NCI-H2227 (cell line): ENCODE results near the gene NID1.
"Not testable (repeated sequence)": the region's sequence is repeated elsewhere in the genome, so short reads cannot be mapped to it uniquely, and the experiment has no call there.

Source experiments
- DNase-seq: peaks from one replicate; lab custom pipeline; 2025; ENCODE audit not compliant: unreplicated experiment; lab: John Stamatoyannopoulos, UW

Gene NID1

GRCh38 chr1:236095705-236096520, 31.0 kb upstream of the NID1 start:
- DNase-seq, result no peak

- DNase-seq, result no peak
Measured at GRCh38 chr1:236092899-236093298, 28.0 kb upstream of the NID1 start.

- no peak for DNase-seq
Measured at GRCh38 chr1:236091933-236092318, 27.0 kb upstream of the NID1 start.

GRCh38 chr1:236090741-236091147, 25.9 kb upstream of the NID1 start:
- no peak for DNase-seq

GRCh38 chr1:236089046-236089773, 24.3 kb upstream of the NID1 start:
- no peak for DNase-seq

- no peak for DNase-seq
Measured at GRCh38 chr1:236086537-236086936, 21.6 kb upstream of the NID1 start.

GRCh38 chr1:236085545-236086159, 20.8 kb upstream of the NID1 start:
- DNase-seq, result no peak

GRCh38 chr1:236084386-236084730, 19.5 kb upstream of the NID1 start:
- DNase-seq, result no peak

- DNase-seq, result no peak
Measured at GRCh38 chr1:236083650-236084385, 18.9 kb upstream of the NID1 start.

DNA sequence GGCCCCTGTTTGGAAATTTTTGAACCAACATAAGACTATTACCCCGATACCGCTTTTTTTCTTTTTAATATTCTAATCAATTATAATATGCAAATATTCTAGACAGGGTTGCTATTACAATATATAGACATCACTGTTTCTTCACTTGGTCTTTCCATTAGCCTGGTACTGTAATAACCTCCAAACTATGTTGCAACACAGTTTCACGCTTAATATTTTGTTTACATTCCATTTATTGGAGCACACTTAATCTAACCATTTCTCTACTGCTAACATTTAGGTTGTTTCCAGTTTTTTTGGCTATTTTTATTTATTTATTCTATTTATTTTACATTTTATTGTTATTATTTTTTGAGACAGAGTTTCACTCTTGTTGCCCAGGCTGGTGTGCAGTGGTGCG, 17.6 kb upstream of the NID1 start:
- no peak for DNase-seq

- DNase-seq, result no peak
Measured at GRCh38 chr1:236081546-236082227, 16.8 kb upstream of the NID1 start.

GRCh38 chr1:236079703-236080102, 14.8 kb upstream of the NID1 start:
- no peak for DNase-seq

DNA sequence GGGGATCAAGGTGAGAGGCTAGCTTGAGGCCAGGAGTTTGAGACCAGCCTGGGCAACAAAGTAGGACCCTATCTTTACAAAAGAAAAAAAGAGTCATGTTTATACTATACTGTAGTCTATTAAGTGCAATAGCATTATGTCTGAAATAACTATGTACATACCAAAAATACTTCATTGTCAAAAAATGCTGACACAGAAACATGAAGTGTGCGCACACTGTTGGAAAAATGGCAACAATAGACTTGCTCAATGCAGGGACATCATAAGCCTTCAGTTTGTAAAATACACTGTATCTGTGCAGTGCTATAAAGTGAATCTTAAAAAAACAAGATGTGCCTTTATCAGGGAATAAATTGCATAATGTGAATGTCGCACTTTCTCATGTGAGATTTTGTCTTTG, 14.1 kb upstream of the NID1 start:
- no peak for DNase-seq

DNA sequence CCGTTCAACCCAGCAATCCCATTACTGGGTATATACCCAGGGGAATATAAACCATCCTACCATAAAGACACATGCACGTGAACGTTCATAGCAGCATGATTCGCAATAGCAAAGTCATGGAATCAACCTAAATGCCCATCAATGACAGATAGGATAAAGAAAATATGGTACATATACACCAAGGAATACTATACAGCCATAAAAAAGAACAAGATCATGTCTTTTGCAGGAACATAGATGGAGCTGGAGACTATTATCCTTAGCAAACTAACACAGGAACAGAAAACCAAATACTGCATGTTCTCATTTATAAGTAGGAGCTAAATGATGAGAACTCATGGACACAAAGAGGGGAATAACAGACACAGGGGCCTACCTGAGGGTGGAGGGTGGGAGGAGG, 13.2 kb upstream of the NID1 start:
- DNase-seq, result not testable (repeated sequence)

GRCh38 chr1:236075848-236076247, 11.0 kb upstream of the NID1 start:
- no peak for DNase-seq

DNA sequence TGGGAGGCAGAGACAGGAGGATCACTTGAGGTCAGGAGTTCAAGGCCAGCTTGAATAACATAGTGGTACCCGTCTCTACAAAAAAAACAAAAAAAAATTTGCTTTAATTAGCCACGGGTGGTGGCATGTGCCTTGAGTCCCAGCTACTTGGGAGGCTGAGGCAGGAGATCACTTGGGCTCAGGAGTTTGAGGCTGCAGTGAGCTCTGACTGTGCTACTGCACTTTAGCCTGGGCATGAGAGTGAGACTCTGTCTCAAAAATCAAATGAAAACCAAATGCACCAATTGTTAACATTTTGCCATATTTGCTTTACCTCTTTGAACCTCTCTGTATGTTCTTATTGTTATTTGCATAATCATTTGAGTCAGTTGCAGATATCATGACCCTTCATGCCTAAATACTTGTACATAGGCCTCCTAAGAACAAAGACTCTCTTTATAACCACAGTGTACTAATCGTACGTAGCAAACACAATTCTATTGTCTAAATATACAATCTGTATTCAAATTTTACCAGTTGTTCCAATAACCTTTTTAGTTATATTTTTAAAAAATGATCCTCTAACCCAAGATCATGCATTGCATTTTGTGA, 8.5 kb upstream of the NID1 start:
- no peak for DNase-seq

DNA sequence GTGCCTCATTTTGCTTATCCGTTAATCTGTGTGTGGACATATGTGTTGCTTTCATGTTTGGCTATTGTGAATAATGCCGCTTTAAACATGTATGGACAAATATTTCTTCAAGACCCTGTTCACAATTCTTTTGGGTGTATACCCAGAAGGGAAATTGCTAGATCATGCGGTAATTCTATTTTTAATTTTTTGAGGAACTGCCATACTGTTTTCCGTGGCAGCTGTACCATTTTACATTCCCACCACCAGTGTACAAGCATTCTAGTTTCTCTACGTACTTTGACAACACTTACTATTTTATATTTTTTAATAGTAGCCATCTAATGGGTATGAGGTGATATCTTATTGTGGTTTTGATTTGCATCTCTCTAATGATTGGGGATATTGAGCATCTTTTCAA, 7.1 kb upstream of the NID1 start:
- no peak for DNase-seq

- no peak for DNase-seq
Measured at GRCh38 chr1:236070753-236071152, 5.9 kb upstream of the NID1 start.

DNA sequence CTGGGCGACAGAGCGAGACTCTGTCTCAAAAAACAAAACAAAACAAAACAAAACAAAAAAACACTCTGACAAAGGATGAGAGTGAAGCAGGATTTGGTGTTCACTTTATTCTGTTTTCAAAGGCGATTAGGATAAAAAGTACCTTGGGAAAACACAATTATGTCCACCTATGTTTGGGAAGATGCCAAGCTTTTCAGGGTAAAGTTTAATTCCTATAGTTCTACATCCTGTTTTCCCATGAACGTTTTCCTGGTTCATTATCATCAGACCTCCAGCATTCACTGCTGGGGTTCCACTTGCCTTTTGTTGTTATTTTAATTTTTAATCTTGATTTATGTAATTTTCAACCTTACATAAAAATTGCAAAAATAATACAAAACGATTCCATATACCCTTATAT, 4.9 kb upstream of the NID1 start:
- no peak for DNase-seq

DNA sequence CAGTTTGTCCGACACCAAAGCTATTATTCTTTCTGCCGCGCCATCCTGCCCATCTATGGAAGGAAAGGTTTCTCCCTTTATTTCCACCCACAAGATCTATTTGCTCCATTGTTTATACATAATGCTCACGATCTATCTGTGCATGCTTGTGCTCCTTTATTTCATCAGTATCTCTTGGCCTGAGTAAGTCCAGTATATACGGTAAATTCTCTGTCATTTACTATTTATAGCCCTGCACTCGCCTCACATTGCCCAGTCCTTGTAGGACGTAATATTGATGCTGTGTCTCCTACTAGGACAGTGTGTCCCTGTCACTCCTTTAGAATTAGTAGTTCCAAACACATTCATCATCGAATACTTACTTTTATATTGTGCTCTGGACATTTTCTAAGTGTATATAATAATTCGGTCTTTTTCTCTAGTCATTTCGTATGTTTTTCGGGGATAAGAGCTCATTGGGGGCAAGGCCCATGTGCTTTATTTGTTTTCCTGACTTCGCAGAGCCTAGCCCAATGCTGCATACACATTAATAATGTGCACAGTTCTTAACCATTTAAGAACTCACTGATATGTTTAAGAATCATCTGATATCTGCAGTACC, 3.1 kb upstream of the NID1 start:
- peak; percentile 56 for DNase-seq
